T-helper 1 cell treated with Interleukin-12 subunit alpha and Interleukin-12 subunit beta and Interleukin-4 antibody, amounts not matched to agents 30 μg/mL and 1 μg/mL, for 36 hours (primary cell): Measurements from ENCODE around the gene NSL1.
A peak's percentile ranks its signal among the peaks of the same experiment; 100 is the strongest.
"Not testable (repeated sequence)": the region's sequence is repeated elsewhere in the genome, so short reads cannot be mapped to it uniquely, and the experiment has no call there.

ENCODE experiments used
- H3K27ac Mint-ChIP-seq: one replicate; pipeline ENCODE4 v1.8.0; 2021; ENCODE audit warnings: mild to moderate bottlenecking, mixed read lengths
- H3K27me3 Mint-ChIP-seq: one replicate; pipeline ENCODE4 v1.8.0; 2021; ENCODE audit warnings: low read depth, mixed read lengths
- H3K36me3 Mint-ChIP-seq: one replicate; pipeline ENCODE4 v1.8.0; 2021; ENCODE audit warnings: low read depth, mixed read lengths
- H3K4me1 Mint-ChIP-seq: one replicate; pipeline ENCODE4 v1.8.0; 2021; ENCODE audit warnings: low read depth, mixed read lengths
- H3K4me3 Mint-ChIP-seq: one replicate; pipeline ENCODE4 v1.8.0; 2021; ENCODE audit warnings: mild to moderate bottlenecking, moderate library complexity, mixed read lengths
- H3K9me3 Mint-ChIP-seq: one replicate; pipeline ENCODE4 v1.8.0; 2021; ENCODE audit warnings: mixed read lengths

Gene NSL1

DNA sequence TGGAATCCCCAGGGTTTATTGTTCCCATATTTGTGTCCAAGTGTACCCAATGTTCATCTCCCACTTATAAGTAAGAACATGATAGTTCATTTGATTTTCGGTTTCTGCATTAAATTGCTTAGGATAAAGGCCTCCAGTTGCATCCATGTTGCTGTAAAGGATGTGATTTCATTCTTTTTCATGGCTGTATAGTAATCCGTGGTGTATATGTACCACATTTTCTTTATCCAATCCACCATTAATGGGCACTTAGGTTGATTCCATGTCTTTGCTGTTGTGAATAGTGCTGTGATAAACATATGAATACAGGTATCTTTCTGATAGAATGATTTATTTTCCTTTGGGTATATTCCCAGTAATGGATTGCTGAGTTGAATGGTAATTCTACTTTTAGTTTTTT lies 71.9 kb downstream of the NSL1 start:
- peaks cover 32% of the 10 kb centered on the region for H3K4me1 Mint-ChIP-seq
- H3K4me3 Mint-ChIP-seq: no peak overlapping the region
- peaks cover 25% of the 10 kb centered on the region for H3K27me3 Mint-ChIP-seq
- peaks cover 11% of the 10 kb centered on the region for H3K9me3 Mint-ChIP-seq
- H3K27ac Mint-ChIP-seq: no peak overlapping the region
- peaks cover 10% of the 10 kb centered on the region for H3K36me3 Mint-ChIP-seq

DNA sequence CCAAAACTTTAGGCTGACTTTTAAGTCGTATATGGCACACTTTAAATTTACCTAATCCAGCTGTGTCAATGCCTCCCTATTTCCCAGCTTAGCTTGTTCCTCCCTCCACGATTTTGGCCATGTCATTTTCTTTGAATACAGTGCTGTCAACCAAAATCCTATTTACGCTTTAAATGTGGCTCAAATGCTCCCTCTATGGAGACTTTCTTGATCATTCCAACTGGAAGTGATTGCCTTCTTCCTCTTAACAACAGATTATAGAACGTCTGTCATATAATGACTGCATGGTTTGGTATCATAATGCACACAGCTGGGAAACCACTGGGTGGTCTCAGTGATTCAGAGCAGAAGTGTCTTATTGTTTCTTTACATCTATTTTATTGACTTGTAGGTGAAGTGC lies 73.1 kb downstream of the NSL1 start:
- peaks cover 32% of the 10 kb centered on the region for H3K4me1 Mint-ChIP-seq
- no peak overlapping the region for H3K27ac Mint-ChIP-seq
- H3K27me3 Mint-ChIP-seq: peaks cover 28% of the 10 kb centered on the region
- no peak overlapping the region for H3K4me3 Mint-ChIP-seq
- peaks cover 5% of the 10 kb centered on the region for H3K36me3 Mint-ChIP-seq
- peaks cover 6% of the 10 kb centered on the region for H3K9me3 Mint-ChIP-seq

DNA sequence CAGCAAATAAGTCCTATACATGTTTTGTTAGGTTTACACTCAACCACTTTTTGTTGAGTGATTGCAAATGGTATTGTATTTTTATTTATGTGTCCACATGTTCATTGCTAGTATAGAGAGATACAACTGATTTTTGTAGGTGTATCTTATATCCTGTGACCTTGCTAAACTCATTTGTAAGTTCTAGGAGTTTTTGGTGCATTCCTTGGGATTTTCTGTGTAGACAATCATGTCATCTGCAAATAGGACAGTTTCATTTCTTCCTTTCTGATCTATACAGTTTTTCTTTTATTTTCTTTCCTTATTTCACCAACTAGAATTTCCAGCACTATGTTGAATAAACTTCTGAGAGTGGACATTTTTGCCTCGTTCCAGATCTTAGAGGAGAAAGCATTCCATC lies 75.4 kb downstream of the NSL1 start:
- Mint-ChIP-seq H3K36me3 (peaks cover 2% of the 10 kb centered on the region), H3K27me3 (peaks cover 31% of the 10 kb centered on the region), H3K4me1 (peaks cover 27% of the 10 kb centered on the region), H3K4me3 (no peak overlapping the region), H3K27ac (no peak overlapping the region), H3K9me3 (no peaks in the 10 kb centered on the region)

DNA sequence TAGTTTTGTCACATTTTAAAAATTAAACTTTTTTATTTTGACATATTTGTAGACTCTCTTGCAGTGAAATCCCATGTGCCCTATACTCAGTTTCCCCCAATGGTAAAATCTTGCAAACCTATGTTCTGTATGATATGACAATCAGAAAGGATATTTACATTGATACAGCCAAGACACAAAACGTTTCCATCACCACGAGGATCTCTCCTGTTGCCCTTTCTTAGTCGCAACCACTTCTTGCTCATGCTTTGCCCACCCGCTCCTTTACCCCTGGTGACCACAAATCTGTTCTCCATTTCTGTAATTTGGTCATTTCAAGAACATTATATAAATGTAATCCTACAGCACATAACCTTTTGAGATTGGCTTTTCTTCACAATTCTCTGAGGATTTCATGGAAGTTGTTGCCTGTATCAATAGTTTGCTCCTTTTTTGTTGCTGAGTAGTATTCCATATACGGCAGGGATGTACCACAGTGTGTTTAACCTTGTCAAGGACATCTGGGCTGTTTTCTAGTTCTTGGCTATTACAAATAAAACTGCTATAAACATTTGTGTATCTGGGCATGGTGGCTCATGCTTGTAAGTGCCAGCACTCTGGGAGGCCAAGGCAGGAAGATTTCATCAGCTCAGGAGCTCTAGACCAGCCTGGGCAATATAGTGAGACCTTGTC lies 78.0 kb downstream of the NSL1 start:
- H3K9me3 Mint-ChIP-seq: no peaks in the 10 kb centered on the region
- no peak overlapping the region for H3K4me3 Mint-ChIP-seq
- peaks cover 29% of the 10 kb centered on the region for H3K4me1 Mint-ChIP-seq
- peak overlapping the region; percentile 2 for H3K27ac Mint-ChIP-seq
- H3K27me3 Mint-ChIP-seq: peaks cover 33% of the 10 kb centered on the region
- peaks cover 2% of the 10 kb centered on the region for H3K36me3 Mint-ChIP-seq

DNA sequence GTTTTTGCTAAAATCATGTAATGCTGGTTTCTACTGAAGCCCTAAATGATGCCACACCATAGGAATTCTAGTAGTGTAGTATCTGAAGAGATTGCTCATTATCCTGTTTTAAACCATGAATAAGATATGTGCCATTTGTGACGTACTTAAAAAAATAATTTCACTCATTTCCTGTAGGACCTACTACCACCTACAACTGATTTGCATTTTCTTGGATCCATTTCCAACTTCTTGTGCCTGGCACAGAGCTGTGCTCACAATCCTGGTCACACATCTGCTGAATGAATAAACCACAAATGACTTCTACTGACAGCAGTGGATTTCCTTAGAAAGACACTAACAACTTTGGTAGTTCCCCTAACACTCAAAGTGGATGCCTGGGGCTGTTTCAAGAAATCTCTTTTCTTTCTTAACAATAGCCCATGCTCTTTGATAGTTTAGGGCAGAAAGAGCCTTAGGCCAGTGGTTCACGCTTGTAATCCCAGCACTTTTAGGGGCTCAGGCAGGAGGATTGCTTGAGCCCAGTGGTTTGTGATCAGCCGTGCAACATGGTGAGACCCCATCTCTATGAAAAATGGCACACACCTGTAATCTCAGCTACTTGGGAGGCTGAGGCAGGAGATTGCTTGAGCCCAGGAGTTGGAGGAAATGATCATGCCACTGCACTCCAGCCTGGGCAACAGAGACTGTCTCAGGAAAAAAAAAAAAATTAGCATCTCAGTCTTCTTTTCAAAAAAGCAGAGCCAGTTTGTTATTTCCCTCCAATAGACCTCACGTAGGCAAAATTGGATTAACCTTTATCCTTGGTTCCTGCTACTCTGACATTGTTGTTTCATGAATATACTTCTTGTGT lies 78.9 kb downstream of the NSL1 start:
- H3K27ac Mint-ChIP-seq: no peak overlapping the region
- H3K9me3 Mint-ChIP-seq: no peaks in the 10 kb centered on the region
- no peak overlapping the region for H3K4me3 Mint-ChIP-seq
- H3K4me1 Mint-ChIP-seq: peaks cover 27% of the 10 kb centered on the region
- H3K27me3 Mint-ChIP-seq: peaks cover 24% of the 10 kb centered on the region
- H3K36me3 Mint-ChIP-seq: no peaks in the 10 kb centered on the region

DNA sequence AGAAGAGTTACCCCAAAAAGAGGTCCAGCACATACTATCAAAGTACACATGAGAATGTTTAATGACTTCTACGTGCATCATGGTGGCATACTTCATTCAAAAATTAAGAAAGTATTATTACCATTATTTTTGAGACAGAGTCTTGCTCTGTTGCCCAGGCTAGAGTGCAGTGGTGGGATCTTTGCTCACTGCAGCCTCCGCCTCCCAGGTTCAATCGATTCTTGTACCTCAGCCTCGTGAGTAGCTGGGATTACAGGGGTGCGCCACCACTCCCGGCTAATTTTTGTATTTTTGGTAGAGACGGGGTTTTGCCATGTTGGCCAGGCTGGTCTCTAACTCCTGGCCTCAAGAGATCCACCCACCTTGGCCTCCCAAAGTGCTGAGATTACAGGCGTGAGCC lies 79.6 kb downstream of the NSL1 start:
- Mint-ChIP-seq H3K27me3 (peaks cover 17% of the 10 kb centered on the region), H3K4me1 (peaks cover 23% of the 10 kb centered on the region)
- not testable (repeated sequence) for H3K4me3 Mint-ChIP-seq, H3K36me3 Mint-ChIP-seq, H3K27ac Mint-ChIP-seq, H3K9me3 Mint-ChIP-seq

DNA sequence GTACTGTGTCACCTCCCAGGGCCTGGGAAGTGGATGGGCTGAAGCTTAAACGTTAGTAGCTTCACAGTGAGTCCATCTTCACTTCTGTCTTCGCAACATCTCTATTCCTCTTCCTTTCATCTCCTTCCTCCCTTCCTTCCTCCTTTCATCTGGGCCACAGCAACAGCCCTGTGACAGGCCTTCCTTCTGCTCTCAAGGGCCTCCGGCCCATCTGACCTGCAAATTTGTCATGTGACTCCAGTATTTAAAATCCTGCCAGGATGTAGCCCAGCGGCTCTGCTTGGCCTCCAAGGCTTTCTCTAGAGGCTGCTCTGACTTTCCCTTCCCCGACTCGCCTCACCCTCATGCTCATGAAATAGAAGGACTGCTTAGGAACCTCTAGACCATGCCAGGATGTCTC lies 81.0 kb downstream of the NSL1 start:
- Mint-ChIP-seq H3K27ac (no peak overlapping the region), H3K36me3 (no peaks in the 10 kb centered on the region), H3K9me3 (no peaks in the 10 kb centered on the region), H3K27me3 (peaks cover 9% of the 10 kb centered on the region), H3K4me3 (no peak overlapping the region), H3K4me1 (peaks cover 23% of the 10 kb centered on the region)

DNA sequence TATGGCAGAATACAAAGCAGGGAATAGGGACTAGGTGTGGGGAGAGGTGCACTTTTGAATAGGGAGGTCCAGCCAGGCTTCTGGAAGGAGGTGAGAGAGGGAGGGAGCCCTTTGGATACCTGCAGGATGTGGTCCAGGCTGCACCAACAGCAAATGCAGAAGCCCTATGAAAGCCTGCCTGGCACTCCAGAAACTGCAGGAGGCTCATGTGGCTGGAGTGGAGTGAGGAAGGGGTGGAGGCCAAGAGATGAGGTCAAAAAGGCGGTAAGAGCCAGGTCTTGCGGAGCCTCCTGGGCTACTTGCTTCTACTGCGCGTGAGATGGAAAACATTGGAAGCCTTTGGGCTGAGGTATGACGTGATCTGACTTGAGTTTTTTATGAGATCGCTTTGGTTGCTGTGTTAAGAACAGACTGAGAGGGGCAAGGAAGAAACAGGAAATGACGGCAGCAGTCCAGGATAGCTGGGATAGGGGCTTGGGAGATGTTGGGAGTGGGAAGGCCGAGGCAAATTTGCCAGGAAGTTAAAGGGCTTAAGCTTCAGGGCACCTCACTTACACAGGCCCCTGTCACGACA lies 87.5 kb downstream of the NSL1 start:
- peaks cover 26% of the 10 kb centered on the region for H3K27me3 Mint-ChIP-seq
- H3K4me3 Mint-ChIP-seq: no peak overlapping the region
- no peak overlapping the region for H3K27ac Mint-ChIP-seq
- H3K9me3 Mint-ChIP-seq: no peaks in the 10 kb centered on the region
- H3K4me1 Mint-ChIP-seq: peaks cover 20% of the 10 kb centered on the region
- no peaks in the 10 kb centered on the region for H3K36me3 Mint-ChIP-seq

DNA sequence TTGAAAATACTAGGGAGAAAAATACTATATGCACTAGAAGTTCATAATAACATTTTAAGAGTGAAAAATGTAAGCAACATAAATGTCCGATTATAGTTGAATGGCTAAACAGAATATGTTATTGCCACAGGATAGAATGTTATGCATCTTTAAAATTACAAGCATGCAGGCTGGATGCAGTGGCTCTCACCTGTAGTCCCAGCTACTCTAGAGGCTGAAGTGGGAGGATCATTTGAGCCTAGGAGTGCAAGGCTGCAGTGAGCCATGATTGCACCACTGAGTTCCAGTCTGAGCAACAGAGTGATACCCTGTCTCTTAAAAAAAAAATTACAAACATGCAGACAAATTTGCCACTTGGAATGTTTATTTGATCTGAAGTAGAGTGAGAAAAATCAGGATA lies 88.9 kb downstream of the NSL1 start:
- Mint-ChIP-seq H3K27ac (no peak overlapping the region), H3K9me3 (no peaks in the 10 kb centered on the region), H3K4me3 (no peak overlapping the region), H3K27me3 (peaks cover 35% of the 10 kb centered on the region), H3K4me1 (peaks cover 29% of the 10 kb centered on the region), H3K36me3 (peaks cover 2% of the 10 kb centered on the region)

DNA sequence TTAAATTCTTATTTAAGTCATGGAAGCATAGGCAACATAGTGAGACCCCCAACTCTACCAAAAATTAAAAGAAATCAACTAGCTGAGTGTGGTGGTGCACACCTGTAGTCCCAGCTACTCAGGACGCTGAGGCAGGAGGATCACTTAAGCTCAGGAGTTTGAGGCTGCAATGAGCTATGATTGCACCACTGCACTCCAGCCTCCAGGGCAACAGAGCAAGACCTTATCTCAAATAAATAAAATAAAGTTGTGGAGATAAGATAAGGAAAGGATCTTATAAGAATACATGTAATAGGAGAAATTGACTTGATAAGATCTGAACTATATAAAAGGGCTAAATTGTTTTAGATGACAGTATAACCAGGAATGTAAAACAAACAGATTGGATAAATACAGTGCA lies 89.7 kb downstream of the NSL1 start:
- Mint-ChIP-seq H3K27me3 (peaks cover 39% of the 10 kb centered on the region), H3K27ac (no peak overlapping the region), H3K36me3 (peaks cover 9% of the 10 kb centered on the region), H3K9me3 (no peaks in the 10 kb centered on the region), H3K4me3 (no peak overlapping the region), H3K4me1 (peaks cover 35% of the 10 kb centered on the region)

DNA sequence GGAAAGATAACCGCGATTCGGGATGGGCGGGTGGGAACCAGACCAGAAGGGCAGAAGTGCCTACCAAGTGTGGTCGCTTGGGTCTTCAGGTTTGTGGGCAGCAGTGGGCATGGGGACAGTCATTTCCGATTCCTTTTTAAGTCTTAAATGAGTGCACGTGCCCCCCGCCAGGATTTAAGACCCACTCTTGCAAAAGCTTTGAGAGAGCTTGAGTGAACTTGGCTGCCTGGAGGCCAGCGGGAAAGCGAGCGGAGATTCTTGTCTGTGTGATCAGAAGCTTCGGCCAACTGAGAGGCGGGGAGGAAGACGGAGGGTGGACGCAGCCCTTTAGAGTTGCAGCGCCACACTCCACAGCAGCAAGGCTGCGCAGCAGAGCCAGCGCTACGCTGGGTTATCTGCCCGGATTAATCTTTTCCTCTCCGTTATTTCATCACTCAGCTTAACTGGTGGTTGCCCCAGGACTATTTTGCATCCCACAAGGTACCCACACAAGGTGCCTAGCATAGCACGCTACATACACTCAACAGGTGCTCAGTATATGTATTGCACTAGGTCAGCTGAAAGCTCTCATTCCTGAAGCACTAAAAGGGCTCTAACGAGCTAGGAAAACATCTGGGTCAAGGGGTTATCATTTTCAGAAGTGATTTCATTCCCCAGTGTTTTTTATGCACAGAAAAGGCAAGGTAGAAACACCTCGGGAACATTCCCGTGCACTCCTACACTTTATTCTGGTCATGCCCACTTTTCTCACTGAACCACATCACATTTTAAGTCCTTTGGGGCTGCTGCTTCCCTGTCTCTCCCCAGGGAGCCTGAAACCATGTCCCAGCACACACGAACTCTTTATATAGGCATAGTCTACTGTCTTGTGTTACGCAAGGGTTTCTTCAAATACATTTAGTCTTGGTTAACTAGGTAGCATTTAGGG lies 90.4 kb downstream of the NSL1 start:
- peak overlapping the region; percentile 69 for H3K4me3 Mint-ChIP-seq

DNA sequence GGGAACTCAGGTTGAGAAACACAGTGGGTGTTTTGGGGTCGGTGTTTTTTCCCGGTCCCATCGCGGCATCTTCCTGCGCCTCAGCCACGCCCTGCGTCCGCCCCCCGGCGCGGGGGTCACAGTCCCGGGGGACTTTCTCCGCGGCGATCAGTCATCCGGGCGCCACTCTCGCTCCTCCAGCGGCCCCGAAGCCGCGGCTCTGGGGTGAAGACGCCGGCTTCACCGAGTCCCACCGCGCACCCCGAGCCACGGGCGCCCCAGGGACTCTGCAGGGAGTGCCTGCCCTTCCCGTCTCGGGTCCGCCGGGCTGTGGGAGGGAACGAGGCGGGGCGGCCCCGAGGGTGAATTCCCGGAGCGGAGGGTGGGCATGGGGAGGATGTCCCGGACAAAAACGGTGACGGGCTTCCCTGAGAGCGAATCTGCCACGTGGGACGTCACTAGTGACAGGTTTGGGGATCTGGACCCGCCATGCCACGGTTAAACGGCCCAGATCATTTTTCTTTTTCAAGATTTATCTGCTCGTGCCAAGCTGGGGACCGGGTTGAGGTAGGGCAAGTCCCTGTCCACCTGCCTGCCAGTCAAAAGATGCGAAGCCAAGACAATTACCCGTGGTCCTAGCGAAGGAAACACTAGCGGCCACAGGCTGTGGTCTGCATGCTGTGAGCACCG lies 91.2 kb downstream of the NSL1 start:
- Mint-ChIP-seq H3K27ac (peak overlapping the region; percentile 75), H3K4me1 (peaks cover 42% of the 10 kb centered on the region), H3K4me3 (peak overlapping the region; percentile 68), H3K27me3 (peaks cover 47% of the 10 kb centered on the region), H3K36me3 (peaks cover 17% of the 10 kb centered on the region), H3K9me3 (no peaks in the 10 kb centered on the region)

More for the DNA sequence above, 90.4 kb downstream of the NSL1 start:
- Mint-ChIP-seq H3K36me3 (peaks cover 14% of the 10 kb centered on the region), H3K27me3 (peaks cover 43% of the 10 kb centered on the region), H3K4me1 (peaks cover 39% of the 10 kb centered on the region), H3K9me3 (no peaks in the 10 kb centered on the region), H3K27ac (peak overlapping the region; percentile 75)

DNA sequence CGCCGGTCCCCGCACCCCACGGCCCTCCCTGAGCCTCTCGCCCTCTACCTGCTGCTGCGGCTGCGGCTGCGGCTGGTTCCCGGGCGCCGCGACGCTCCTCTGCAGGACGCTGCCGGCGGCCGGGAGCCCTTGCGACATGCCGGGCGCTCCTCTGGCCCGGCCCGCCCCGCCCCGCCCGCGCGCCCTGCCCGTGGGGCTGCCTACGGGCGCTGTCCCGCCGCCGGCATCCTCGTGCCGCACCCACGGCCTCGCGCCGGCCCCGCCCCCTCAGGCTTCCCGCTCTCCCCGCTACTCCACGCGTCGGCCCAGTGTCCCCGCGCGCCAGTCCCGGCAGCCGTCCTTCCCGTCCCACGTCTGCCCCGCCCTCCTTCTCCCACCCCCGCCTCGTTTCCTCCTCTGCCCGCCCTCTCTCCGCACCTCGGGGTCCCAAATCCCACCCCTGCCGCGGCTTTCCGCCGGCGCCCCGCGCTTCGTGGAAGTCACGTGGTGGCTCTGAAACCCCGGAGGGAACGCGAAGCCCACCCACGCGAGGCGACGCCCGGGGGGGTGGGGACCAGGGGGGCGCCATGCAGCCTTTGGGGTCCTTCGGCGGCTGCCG lies 91.9 kb downstream of the NSL1 start, which contains the start of gene BATF3:
Gene BATF3, minus strand, starts transcription at position 216 of the 598 bp plus-strand sequence. Its CDS starts 78 bp downstream, at position 138.
- Mint-ChIP-seq H3K4me1 (peaks cover 42% of the 10 kb centered on the region), H3K4me3 (peak within 1 kb of the TSS; percentile 88), H3K27me3 (peaks cover 47% of the 10 kb centered on the region), H3K36me3 (peaks cover 17% of the 10 kb centered on the region), H3K27ac (peak within 1 kb of the TSS; percentile 75), H3K9me3 (no peaks in the 10 kb centered on the region)
